ENCODE measurements around the gene AATF. TPM values are rescaled to one million over a fixed set of nuclear protein-coding genes. Genes with fewer than 3 reads are reported as not detected.

The AATF gene
- total and polyA plus RNA-seq, 2 of the 8 experiments (the other 6 are each of a cell fraction or from before 2014, with no cell fraction given), result 20.1 to 62.8 TPM

- TF ChIP-seq ATF3 (IDR thresholded peaks at IDR 0.05; ENCODE audit: insufficient read depth, low read depth, low read length) (peak; percentile 71), BRCA1 (IDR thresholded peaks at IDR 0.05; ENCODE audit: low read depth, low read length) (no peak), TBP (IDR thresholded peaks at IDR 0.05; ENCODE audit: low read depth, low read length) (0 out of 2 replicates have a peak, but pooled peaks have one; percentile 60), JUND (IDR thresholded peaks at IDR 0.05; ENCODE audit: low read length) (no peak), ATF2 (IDR thresholded peaks at IDR 0.05; ENCODE audit: low read length) (no peak), RNF2 (IDR thresholded peaks at IDR 0.05; ENCODE audit: borderline replicate concordance, low read depth, low read length, missing control alignments, poor library complexity, severe bottlenecking) (peak; percentile 55), SUZ12 (IDR thresholded peaks at IDR 0.05; ENCODE audit: low read length) (no peak), GABPA (IDR thresholded peaks at IDR 0.05; ENCODE audit: borderline replicate concordance, insufficient read depth, low read length) (no peak), EGR1 (IDR thresholded peaks at IDR 0.05; ENCODE audit: borderline replicate concordance, low read depth, low read length) (no peak; the same call in 1 of the 2 replicates), POLR2AphosphoS5 (IDR thresholded peaks at IDR 0.05; ENCODE audit: low read depth, low read length) (no peak), TAF1 (IDR thresholded peaks at IDR 0.05; ENCODE audit: low read depth, low read length) (peak; percentile 59; the same call in 1 of the 2 replicates), SIX5 (IDR thresholded peaks at IDR 0.05; ENCODE audit: low read depth, low read length) (no peak), CEBPB (IDR thresholded peaks at IDR 0.05; ENCODE audit: low read depth, low read length) (no peak), CTCF (IDR thresholded peaks at IDR 0.05; ENCODE audit: control extremely low read depth in 1 of 3, insufficient read depth in 1 of 3, low read depth in 1 of 3, low read length in 3 of 3) (no peak), TEAD4 (IDR thresholded peaks at IDR 0.05; ENCODE audit: low read depth, low read length) (no peak), CHD1 (IDR thresholded peaks at IDR 0.05; ENCODE audit: low read depth, low read length) (no peak), PHF8 (conservative IDR thresholded peaks at IDR 0.05; ENCODE audit: low read depth, low read length) (peak; percentile 85), KDM4A (IDR thresholded peaks at IDR 0.05; ENCODE audit: low read depth, low read length, severe bottlenecking) (peak; percentile 87), TAF7 (optimal IDR thresholded peaks at IDR 0.05; ENCODE audit: borderline replicate concordance, low read depth, low read length) (no peak), ASH2L (IDR thresholded peaks at IDR 0.05; ENCODE audit: low read length) (peak; percentile 97)
These were observed at the start of gene AATF (continued) for GRCh38 chr17:36948717-36949460.

Data from H1 (cell line).